Central memory CD4-positive, alpha-beta T cell (primary cell): ENCODE results near the gene HOXB5.

Experiments used
- DNase-seq: peaks from one replicate; pipeline ENCODE4 v3.0.0; 2022

HOXB5 gene

GRCh38 chr17:48559122-48559839, 34.3 kb downstream of the HOXB5 start:
- no peak for DNase-seq

DNA sequence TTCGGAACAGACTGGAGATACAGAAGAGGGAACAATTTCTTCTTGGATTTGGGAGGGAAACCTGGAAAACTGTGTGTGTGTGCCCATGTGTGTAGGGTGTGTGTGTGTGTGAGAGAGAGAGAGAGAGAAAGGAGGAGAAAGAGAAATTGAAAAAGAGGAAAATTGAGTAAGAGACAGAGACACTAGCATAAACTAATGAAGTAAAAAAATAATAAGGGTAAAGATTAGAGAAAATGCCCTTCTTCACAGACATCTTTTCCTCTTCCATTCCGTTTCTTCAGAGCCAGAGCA, 34.8 kb downstream of the HOXB5 start:
- DNase-seq, result no peak

- no peak for DNase-seq
These were observed 35.3 kb downstream of the HOXB5 start for GRCh38 chr17:48558057-48558830.

GRCh38 chr17:48556576-48557401, 36.8 kb downstream of the HOXB5 start:
- DNase-seq, result no peak

GRCh38 chr17:48556229-48556575, 37.4 kb downstream of the HOXB5 start:
- DNase-seq, result no peak

DNA sequence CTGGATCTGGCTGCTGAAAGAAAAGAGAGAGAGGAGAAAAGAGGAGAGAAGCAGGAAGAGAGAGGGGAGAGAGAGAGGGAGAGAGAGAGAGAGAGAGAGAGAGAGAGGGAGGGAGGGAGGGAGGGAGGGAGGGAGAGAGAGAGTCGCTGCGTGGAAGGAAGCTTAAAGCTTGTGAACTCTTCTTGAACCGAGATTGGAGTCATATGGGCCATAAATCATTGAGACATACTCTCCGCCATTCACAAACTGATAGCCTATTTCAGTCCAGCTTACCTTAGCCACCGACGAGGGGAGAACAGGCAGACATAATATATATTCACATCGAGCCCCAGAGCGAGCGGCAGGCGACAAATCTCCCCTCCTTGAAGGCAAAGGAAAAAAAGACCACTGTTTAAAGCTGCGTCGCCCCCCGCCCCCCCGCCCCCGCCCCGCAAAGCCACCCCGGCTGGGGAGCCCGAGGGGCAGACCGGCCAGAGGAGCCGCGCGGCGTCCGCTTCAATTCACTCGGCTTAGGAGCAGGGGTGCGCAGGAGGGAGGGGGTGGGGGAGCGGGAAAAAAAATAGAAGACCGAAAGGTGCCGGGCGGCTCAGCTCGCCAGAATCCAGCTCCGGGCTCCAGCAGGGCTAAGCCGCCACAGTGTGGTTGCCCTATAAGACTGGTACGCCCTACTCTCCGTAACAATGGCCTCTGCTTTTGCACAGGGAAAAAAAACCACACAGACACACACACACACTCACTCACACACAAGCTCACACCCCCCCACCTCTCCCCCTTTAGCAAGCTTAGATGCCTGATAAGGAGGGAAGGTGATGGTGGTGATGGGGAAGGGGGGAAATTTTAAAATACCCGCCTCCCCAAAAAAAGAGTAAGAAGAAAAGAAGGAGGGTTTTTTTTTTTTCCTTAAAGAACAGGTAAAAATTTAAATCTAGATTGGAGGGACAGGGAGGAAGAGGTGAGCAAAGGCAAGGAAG, 38.0 kb downstream of the HOXB5 start:
- no peak for DNase-seq

GRCh38 chr17:48554412-48555257, 38.9 kb downstream of the HOXB5 start:
- no peak for DNase-seq

DNA sequence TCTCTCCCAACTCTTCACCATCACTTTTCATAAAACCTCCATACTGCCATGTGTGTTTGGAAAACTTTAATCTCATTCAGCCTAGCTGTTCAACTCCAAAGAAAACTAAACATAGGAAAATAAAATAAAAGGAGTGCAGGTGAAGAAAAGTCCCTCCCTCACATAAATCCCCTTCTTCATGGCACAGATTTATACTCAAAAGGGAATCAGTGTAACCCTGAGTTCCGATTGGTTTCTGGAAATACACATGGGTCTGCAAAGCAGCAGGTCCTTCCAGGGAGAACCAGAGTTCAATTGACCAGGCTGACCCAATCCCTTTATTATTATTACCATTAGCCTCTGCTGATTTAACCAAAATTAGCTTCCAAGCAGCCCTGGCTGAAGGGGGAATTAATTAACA, 39.8 kb downstream of the HOXB5 start:
- DNase-seq, result no peak

- no peak for DNase-seq
These were observed 40.4 kb downstream of the HOXB5 start for GRCh38 chr17:48553190-48553547.

DNA sequence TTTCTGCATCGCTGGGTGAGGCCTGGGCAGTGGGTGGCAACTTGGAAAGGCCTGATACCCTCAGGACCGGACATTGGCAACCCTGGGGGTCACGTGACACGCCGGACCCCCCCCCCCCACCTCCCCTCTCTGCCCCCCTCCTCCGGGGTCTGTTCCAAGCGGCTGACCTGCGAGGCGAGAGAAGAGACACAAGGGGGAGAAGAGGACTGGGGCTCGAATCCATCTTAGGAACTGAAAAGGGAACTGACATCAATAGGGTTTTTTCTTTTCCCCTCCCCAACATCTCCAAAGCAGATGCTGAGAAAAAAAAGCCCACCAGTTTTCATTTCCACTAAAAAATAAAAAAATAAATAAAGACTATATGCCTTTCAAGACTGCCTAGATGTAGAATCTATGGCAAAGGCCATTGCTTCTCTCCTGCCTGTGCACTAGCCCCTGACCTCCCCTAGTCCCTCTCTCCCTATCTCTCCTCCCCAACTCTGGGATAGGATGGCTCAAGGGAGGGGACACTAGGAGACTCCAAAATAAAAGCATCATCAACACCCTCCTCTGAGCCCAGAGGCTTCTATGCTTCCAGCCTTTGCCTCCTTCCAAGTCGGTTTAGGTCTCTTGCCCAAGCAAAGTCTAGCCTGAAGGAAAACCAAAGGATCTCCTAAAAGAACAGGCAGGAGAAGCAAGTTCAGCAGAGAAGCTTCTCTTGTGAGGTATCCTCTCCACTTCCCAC, 41.0 kb downstream of the HOXB5 start:
- DNase-seq, result no peak

DNA sequence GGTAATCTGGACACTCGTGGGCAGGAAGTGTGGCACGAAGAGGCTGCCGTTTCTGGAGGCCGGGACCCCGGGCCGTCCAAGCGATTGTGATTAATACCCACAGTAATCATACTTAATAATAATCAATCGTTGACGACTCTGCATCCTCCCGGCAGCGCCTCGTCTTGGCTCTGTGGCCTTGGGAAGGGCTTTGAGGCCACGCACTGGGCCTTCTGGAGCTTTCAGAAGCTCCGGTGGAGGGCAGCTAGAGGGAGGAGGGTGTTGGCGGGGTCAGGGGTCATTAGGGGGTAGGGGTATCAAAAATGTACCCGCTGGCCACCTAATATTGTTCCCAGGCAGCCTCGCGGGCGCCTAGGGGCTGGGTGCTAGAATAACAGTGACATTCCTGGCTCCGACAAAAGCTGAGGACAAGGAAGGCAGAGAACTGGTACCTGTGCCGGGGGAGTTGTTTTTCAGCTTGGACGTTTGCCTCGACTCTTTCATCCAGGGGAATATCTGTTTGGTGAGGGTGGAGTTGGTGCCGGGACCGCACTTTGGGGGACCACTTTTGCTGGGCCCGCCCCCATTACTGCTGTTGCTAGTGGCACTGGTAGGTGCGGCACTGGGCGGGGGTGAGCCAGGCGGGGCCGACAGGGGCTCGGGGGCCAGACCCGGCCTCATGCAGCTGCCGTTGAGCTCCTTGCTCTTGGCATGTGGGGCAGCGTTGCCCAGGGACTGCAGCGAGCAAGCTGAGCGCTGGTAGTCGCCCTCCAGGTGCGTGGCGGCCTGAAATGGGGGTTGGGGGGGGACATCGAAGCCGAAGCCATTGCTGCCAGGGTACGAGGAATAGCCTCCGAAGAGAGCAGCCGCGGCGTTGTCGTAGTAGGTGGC, 41.7 kb downstream of the HOXB5 start:
- no peak for DNase-seq

DNA sequence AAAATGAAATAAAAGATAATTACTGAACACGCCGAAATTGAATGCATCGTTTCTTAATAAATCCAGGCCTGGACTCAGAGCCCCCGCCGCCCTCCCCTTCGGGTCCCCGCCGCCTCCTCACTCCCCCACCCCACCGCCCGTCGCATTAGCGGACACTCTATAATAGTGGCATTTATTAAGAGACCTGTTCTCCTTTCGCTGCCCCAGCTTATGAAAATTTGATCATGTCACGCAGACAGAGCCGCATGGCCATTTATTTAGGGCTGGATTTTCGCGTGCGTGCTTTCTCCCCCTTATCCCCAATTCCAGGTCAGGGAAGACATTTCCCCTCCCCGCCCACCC, 42.4 kb downstream of the HOXB5 start:
- DNase-seq, result no peak

DNA sequence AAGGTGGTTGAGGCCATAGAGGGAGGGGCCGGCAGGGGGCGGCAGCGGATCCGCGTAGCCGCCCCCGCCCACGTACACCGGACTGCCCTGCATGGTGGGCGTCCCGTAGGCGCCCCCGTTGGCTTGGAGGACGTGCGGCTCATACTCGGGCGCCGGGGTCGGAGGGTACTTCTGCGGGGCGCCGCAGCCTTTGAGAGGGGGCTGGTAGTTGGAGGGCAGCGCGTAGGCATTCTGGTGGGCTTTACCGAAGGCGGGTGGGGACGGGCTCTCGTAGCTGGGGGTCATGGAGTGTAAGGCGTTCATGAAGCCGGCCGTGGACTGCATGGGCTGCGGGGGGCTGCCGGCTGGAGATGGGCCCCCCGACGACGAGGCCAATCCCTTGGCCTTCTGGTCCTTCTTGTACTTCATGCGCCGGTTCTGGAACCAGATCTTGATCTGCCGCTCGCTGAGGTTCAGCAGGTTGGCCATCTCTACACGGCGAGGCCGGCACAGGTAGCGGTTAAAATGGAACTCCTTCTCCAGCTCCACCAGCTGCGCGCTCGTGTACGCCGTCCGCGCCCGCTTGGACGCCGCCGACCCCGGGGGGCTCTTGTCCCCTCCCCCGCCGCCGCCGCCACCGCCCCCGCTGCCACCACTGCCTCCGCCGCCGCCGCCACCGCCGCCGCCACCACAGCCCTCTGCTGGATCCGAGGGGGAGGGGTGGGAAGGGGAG, 42.9 kb downstream of the HOXB5 start:
- no peak for DNase-seq

DNA sequence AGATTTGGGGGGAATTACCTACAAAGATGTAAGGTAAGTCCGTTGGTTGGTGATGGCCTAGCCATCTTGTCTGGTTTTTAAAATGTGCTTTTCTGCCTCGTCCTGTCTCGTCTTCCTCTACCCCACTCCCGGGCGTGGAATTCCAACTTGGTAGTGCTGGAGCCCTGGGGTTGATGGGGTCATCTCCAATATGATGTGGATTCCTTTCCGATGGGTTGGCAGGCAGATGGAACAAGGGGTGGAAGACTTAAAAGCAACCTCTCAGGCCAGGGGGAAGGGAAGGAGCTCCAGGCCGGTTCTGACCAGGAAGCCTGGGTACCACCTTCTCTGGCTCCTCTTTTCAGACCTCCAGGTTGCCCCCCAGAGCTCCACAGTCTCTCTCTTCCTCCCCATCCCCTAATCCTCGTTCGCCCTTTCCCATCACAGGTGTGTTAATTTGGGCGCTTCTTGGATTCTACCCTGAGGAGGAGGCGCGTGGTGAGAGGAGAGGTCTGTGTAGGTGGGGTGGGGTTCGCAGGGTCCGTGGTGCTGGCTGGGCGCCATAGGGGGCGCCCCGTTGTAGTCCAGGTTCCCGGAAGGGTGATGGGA, 43.6 kb downstream of the HOXB5 start:
- DNase-seq, result no peak

- no peak for DNase-seq
These were observed 44.3 kb downstream of the HOXB5 start for GRCh38 chr17:48549281-48549630.

DNA sequence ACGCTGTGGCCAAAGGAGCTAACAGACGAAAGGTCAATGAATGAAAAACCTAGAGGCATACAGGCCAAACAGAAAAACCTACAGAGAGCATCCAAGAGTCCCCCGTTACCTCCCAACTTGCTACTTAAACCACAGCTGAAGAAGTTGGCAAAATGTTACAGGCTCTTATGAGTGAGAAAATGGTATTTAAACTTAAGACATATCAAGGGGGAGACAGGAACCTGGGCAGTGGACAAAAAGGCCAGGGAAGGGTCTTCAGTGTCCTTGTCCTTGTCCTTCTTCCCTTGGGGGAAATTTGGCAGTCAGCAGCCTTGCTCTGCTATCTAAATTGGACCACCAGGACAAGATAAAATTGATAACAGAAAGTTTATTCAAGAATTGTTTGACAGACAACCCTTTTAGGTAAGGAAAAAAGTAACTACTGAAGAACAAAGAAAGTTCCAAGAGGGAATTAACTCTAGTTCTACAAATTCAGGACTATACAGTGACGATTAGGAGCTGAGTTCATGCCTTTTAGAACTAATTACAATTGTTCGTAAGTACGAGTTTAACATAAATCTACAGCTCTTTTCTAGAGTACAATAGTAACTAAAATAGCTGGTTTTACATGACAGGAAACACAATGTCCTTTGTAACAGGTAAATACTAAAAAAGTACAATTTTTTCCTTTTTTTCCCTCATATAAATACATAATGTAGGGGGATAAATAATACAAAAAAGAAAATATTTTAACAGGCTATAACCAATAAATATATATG, 44.9 kb downstream of the HOXB5 start:
- peak; percentile 9 for DNase-seq

DNA sequence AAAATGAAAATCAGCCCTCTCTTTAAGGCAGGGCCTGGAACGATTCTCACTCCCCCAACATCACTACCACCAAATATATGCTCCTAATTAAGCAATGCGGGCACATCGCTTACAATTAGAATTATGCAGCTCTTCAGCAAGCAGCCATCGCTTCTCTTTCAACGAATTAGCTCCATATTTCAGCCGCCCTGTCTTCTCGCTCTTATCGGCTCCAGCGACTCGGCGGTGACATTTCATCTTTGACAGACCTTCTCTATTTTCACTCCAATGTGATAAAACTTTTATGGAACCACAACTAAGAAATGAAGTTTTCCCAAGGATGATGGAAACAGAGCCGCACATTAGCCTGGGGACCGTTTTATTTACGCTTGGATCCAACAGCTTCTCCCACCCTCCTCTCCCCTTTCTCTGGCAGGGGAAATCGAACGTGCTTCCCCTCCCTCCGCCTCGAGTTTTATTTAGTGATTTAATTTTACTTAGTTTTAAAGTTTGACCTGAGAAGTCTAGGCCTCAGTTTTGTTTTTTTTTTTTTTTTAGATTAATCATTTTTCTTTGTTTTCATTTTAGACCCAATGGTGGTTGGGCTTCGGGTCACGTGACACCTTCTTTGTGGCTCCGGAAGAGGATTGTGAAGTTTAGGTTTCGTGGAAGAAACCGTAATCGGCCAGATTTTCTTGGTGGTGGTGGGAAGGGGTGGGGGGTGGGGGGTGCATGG, 45.6 kb downstream of the HOXB5 start:
- peak; percentile 46 for DNase-seq
